Testis (tissue), 3 donors: ENCODE data around the gene ACSL4. TPM values are rescaled to one million over a fixed set of nuclear protein-coding genes. Genes with fewer than 3 reads are reported as not detected.
A peak's percentile ranks its signal among the peaks of the same experiment; 100 is the strongest.
"Not testable (repeated sequence)": the region's sequence is repeated elsewhere in the genome, so short reads cannot be mapped to it uniquely, and the experiment has no call there.

Source experiments
- DNase-seq: peaks from one replicate; pipeline ENCODE4 v3.0.0-alpha.2; 2019
- H3K27ac ChIP-seq, 2 donors: fragments of 200-600 bp; sonication (generic); one replicate each; pipeline ENCODE4 v1.5.1; 2019
- H3K27me3 ChIP-seq: fragments of 200-600 bp; sonication (generic); one replicate; pipeline ENCODE4 v1.5.1; 2019
- H3K36me3 ChIP-seq: fragments of 200-600 bp; sonication (generic); one replicate; pipeline ENCODE4 v1.5.1; 2017; ENCODE audit warnings: low read depth; ENCODE audit errors: missing control alignments
- H3K4me1 ChIP-seq: fragments of 200-600 bp; sonication (generic); one replicate; pipeline ENCODE4 v1.5.1; 2019
- H3K4me3 ChIP-seq, 2 donors: fragments of 200-600 bp; sonication (generic); one replicate each; pipeline ENCODE4 v1.5.1; 2017 to 2019
- H3K9me3 ChIP-seq: fragments of 200-600 bp; sonication (generic); one replicate; pipeline ENCODE4 v1.5.1; 2017
- POLR2A ChIP-seq: fragments of 450-650 bp; IDR thresholded peaks from one replicate; pipeline ENCODE4 v1.6.1; 2017; ENCODE audit warnings: antibody characterized with exemption, mild to moderate bottlenecking, moderate library complexity
- WGBS, 2 donors: methylation state at CpG; one replicate each; pipeline ENCODE4 v1.1.5; 2018; 5-methylcytosine and 5-hydroxymethylcytosine counted together
- intact Hi-C: fragments of 100-400 bp; cut with DNase I; formaldehyde crosslinking; loops from one replicate; pipeline ENCODE4 v1.15.1; 2023; ENCODE audit warnings: low total_unique reads
- polyA plus RNA-seq: library from polyadenylated mRNA; stranded (reverse); fragments of 350-450 nt; fragmentation: Illumina TruSeq; extraction: RNeasy Lipid Tissue Mini Kit (QIAGEN cat#74804); gene quantifications from one replicate; pipeline ENCODE4 v1.2.3, GENCODE V29; 2014; ENCODE audit warnings: low read depth, low replicate concordance; ENCODE audit not compliant: insufficient read depth
- total RNA-seq, 2 donors: library from RNA; depleted of rRNA; stranded (reverse); fragments of >200 nt; gene quantifications; one replicate each; pipeline ENCODE4 v1.2.3, GENCODE V29; 2016
- TF ChIP-seq, protein P1 (sequence below), 3 experiments: fragments of 450-650 bp in 2 of 3; fragments of 200-600 bp in 1 of 3; sonication (generic) in 1 of 3; IDR thresholded peaks; one replicate each; pipeline ENCODE4 v1.5.1; 2016 to 2019; ENCODE audit warnings: antibody characterized with exemption in 3 of 3, mild to moderate bottlenecking in 2 of 3, moderate library complexity in 1 of 3

The ACSL4 gene
- total and polyA plus RNA-seq, 3 donors from 2014 or later: 40.4 to 136 (median 108) TPM

DNA sequence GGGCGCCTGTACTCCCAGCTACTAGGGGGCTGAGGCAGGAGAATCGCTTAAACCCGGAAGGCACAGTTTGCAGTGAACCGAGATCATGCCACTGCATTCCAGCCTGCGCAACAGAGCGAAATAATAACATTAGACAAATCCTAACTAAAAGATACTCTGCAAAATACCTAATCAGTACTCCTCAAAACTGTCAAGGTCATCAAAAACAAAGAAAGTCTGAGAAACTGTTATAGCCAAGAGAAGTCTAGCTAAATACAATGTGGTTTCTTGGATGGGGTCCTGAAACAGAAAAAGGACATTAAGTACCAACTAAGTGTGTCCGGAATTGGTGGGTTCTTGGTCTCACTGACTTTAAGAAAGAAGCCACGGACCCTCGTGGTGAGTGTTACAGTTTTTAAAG is 14.6 kb upstream of the ACSL4 start:
- H3K27ac ChIP-seq: peak overlapping the region in 1 of 2 donors; percentile 30
- TF ChIP-seq, protein P1, sequence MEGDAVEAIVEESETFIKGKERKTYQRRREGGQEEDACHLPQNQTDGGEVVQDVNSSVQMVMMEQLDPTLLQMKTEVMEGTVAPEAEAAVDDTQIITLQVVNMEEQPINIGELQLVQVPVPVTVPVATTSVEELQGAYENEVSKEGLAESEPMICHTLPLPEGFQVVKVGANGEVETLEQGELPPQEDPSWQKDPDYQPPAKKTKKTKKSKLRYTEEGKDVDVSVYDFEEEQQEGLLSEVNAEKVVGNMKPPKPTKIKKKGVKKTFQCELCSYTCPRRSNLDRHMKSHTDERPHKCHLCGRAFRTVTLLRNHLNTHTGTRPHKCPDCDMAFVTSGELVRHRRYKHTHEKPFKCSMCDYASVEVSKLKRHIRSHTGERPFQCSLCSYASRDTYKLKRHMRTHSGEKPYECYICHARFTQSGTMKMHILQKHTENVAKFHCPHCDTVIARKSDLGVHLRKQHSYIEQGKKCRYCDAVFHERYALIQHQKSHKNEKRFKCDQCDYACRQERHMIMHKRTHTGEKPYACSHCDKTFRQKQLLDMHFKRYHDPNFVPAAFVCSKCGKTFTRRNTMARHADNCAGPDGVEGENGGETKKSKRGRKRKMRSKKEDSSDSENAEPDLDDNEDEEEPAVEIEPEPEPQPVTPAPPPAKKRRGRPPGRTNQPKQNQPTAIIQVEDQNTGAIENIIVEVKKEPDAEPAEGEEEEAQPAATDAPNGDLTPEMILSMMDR (IDR thresholded peaks at IDR 0.05): no peak
- intact Hi-C loops: no loop called here
- H3K27me3 ChIP-seq: no peaks in the 10 kb centered on the region
- no peak for DNase-seq
- no peaks in the 10 kb centered on the region for H3K9me3 ChIP-seq
- no peak overlapping the region for H3K4me3 ChIP-seq
- no peaks in the 10 kb centered on the region for H3K4me1 ChIP-seq
- WGBS, 2 donors: 31 to 57% methylated on average over 3 to 8 of the region's 9 CpGs
- H3K36me3 ChIP-seq: no peaks in the 10 kb centered on the region

DNA sequence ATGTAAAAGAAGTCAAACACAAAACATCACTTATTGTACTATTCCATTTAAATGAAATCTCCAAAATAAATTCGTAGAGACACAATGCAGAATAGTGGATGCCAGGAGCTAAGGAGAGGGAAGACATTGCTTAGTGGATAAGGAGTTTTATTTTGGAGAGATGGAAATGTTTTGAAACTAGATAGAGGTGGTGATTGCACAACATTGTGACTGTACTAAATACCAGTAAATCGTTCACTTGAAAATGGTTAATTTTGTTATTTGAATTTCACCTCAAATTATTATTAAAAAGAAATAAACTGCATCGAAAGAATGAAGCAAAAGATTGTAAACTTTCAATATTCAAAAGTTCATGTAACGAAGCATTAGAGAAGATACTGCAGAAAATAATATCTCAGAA is 9.7 kb upstream of the ACSL4 start:
- 67 to 88% methylated on average over 4 of the region's 4 CpGs for WGBS, 2 donors
- DNase-seq: no peak
- TF ChIP-seq POLR2A: no peak
- TF ChIP-seq, protein P1 (IDR thresholded peaks at IDR 0.05): no peak

DNA sequence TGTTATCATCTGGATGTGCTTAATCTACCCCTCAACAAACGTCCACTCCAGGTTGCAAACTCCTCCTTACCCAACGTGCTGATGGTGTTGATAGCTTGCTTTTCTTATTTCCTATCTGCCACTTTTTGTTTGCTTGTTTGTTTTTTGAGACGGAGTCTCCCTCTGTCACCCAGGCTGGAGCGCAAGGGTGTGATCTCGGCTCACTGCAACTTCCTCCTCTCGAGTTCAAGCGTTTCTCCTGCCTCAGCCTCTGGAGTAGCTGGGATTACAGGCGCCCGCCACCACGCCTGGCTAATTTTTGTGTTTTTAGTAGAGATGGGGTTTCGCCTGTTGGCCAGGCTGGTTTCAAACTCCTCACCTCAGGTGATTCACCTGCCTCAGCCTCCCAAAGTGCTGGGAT is 7.8 kb upstream of the ACSL4 start:
- H3K27ac ChIP-seq, H3K36me3 ChIP-seq, H3K27me3 ChIP-seq, H3K4me1 ChIP-seq, H3K9me3 ChIP-seq, H3K4me3 ChIP-seq, DNase-seq, intact Hi-C loops: not testable (repeated sequence)
- WGBS, 2 donors: 72 to 86% methylated on average over 11 of the region's 11 CpGs

More for the DNA sequence above, 9.7 kb upstream of the ACSL4 start:
- Histone ChIP-seq H3K4me1 (no peaks in the 10 kb centered on the region), H3K9me3 (no peaks in the 10 kb centered on the region), H3K27ac (no peak overlapping the region), H3K4me3 (no peak overlapping the region), H3K27me3 (no peaks in the 10 kb centered on the region), H3K36me3 (no peaks in the 10 kb centered on the region)
- intact Hi-C loops: no loop called here

DNA sequence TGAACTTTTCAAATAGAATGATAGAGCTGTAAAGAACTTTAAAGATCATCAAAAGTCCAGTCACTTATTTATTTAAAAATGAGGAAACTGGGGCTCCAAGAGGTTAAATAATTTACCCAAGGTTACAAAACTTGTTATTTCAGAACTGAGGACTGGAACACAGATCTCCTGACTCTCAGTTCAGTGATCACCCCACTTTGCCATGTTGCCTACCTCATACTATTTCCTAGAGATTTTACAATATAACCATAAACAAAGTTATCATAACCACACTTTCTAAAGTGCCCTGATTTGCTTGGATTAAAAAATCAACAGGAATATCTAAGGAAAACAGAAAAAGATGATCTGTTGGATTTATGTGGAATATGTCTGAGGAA is 7.4 kb upstream of the ACSL4 start:
- no peaks in the 10 kb centered on the region for H3K36me3 ChIP-seq
- no peak for DNase-seq
- no peak overlapping the region for H3K27ac ChIP-seq
- no peak overlapping the region for H3K4me3 ChIP-seq
- H3K4me1 ChIP-seq: no peaks in the 10 kb centered on the region
- no peak for TF ChIP-seq POLR2A
- no peaks in the 10 kb centered on the region for H3K9me3 ChIP-seq
- intact Hi-C loops: no loop called here
- H3K27me3 ChIP-seq: no peaks in the 10 kb centered on the region

DNA sequence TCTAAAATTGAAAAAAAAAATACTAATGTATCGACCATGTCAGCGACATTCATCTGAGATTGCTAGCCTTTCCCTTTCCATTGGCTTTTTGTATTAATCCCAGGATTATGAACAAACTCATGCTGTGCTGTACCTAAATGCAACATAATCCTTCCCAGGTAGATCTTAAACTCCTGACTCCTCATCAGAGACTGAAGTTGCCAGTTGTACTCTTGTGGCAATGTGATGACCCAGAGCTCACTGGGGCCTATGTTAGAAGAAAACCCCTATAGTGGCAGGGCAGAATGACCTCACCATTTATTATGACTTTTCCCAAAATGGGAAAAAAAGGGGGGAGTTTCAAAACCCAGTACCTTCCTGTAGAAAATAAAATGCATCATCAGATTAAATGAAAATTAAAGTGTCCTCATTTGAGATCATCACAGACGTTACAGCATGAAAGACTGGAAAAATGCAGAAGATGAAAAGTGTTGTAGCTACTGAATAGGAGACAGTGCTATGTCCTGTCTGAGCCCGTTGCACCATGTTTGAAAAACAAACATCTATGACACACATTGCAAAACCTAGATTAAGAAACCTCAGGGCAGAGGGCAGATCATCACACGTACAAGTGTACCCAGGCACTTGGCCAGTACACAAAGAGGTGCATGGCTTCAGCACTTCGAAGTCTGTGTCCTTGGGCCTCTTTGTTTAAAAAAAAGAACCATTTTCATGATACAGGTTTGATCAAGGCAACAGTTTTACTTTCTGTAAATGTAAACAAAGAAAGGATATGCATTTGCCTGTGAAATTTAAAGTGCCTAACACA is 6.8 kb upstream of the ACSL4 start:
- 53 to 63% methylated on average over 6 of the region's 6 CpGs for WGBS, 2 donors
- H3K36me3 ChIP-seq: no peaks in the 10 kb centered on the region
- no peak overlapping the region for H3K27ac ChIP-seq
- H3K4me1 ChIP-seq: no peaks in the 10 kb centered on the region
- no peaks in the 10 kb centered on the region for H3K9me3 ChIP-seq
- no peak for DNase-seq
- H3K4me3 ChIP-seq: no peak overlapping the region
- no peak for TF ChIP-seq POLR2A
- TF ChIP-seq, protein P1 (IDR thresholded peaks at IDR 0.05): no peak
- H3K27me3 ChIP-seq: no peaks in the 10 kb centered on the region
- intact Hi-C loops: no loop called here

DNA sequence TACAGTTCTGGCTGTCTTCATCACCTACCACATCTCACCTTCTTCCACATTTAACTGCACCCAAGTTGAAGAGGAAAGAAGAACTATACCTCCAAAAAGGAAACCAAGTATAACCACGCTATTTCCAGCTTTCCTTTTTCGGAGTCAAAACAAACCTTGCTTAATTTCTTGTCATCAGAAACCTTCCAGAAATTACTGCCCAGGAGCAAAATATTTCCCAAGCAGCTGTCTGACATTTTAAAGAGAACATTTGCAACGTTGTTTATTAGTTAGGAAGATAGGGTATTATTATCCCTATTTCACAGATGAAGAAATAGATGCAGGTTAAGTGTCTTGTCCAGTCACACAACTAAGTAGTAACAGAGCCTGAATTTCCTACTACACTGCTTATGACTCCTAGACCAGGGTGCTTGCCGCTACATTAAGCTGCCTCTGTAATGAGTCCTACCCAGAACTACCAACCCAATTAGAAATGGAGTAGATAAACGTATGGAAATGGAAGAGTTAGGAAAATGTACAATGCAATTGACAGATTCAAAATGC is 2.2 kb upstream of the ACSL4 start:
- H3K27ac ChIP-seq: no peak overlapping the region
- H3K27me3 ChIP-seq: no peaks in the 10 kb centered on the region
- H3K4me3 ChIP-seq: no peak overlapping the region
- 67 to 79% methylated on average over 5 of the region's 5 CpGs for WGBS, 2 donors
- no peak for DNase-seq
- TF ChIP-seq, protein P1 (IDR thresholded peaks at IDR 0.05): no peak
- TF ChIP-seq POLR2A: no peak
- no peaks in the 10 kb centered on the region for H3K36me3 ChIP-seq
- H3K4me1 ChIP-seq: no peaks in the 10 kb centered on the region
- no peaks in the 10 kb centered on the region for H3K9me3 ChIP-seq
- intact Hi-C loops: no loop called here
